Mesendoderm (in vitro differentiated cells): ENCODE measurements around the gene S1PR1.

Source experiments
- DNase-seq: peaks from one replicate; pipeline ENCODE4 v3.0.0; 2013
- H2AK5ac ChIP-seq: 2 replicates; pipeline ENCODE4 v1.6.1; 2013; ENCODE audit warnings: low read length, inconsistent platforms
- H2BK120ac ChIP-seq: 2 replicates; pipeline ENCODE4 v1.6.1; 2013; ENCODE audit warnings: low read depth, mild to moderate bottlenecking, low read length, moderate library complexity, mixed read lengths
- H2BK15ac ChIP-seq: replicated peaks from 2 replicates; pipeline ENCODE4 v1.6.1; 2013; ENCODE audit warnings: low read depth, mild to moderate bottlenecking, moderate library complexity
- H2BK5ac ChIP-seq: 2 replicates; pipeline ENCODE4 v1.6.1; 2013; ENCODE audit warnings: low read length, inconsistent platforms
- H3K18ac ChIP-seq: 2 replicates; pipeline ENCODE4 v1.6.1; 2013; ENCODE audit warnings: mild to moderate bottlenecking, low read length, mixed read lengths
- H3K23ac ChIP-seq: one replicate; pipeline ENCODE4 v1.6.1; 2013; ENCODE audit warnings: low read length
- H3K27ac ChIP-seq: 2 replicates; pipeline ENCODE4 v1.5.1; 2013; ENCODE audit warnings: low read depth, mild to moderate bottlenecking, inconsistent platforms, low read length, moderate library complexity
- H3K27me3 ChIP-seq: 2 replicates; pipeline ENCODE4 v1.6.1; 2013; ENCODE audit warnings: low read length, control low read depth, mild to moderate bottlenecking, inconsistent platforms; ENCODE audit not compliant: insufficient read depth, poor library complexity
- H3K36me3 ChIP-seq: 2 replicates; pipeline ENCODE4 v1.6.1; 2013; ENCODE audit warnings: low read length, inconsistent platforms; ENCODE audit not compliant: control insufficient read depth, insufficient read depth
- H3K4ac ChIP-seq: one replicate; pipeline ENCODE4 v1.6.1; 2013; ENCODE audit warnings: low read depth, mild to moderate bottlenecking, low read length, moderate library complexity
- H3K4me1 ChIP-seq: 2 replicates; pipeline ENCODE4 v1.6.1; 2013; ENCODE audit warnings: low read depth, low read length, inconsistent platforms; ENCODE audit not compliant: control insufficient read depth
- H3K4me2 ChIP-seq: 2 replicates; pipeline ENCODE4 v1.6.1; 2013; ENCODE audit warnings: low read length
- H3K4me3 ChIP-seq: 2 replicates; pipeline ENCODE4 v1.5.1; 2013; ENCODE audit warnings: mild to moderate bottlenecking, low read length
- H3K56ac ChIP-seq: one replicate; pipeline ENCODE4 v1.6.1; 2013; ENCODE audit warnings: low read length
- H3K79me1 ChIP-seq: 2 replicates; pipeline ENCODE4 v1.6.1; 2013; ENCODE audit warnings: low read length, inconsistent platforms
- H3K79me2 ChIP-seq: 2 replicates; pipeline ENCODE4 v1.6.1; 2013; ENCODE audit warnings: mild to moderate bottlenecking, low read length; ENCODE audit not compliant: control insufficient read depth, insufficient read depth
- H3K9ac ChIP-seq: 2 replicates; pipeline ENCODE4 v1.6.1; 2013; ENCODE audit warnings: low read length, inconsistent platforms
- H4K5ac ChIP-seq: one replicate; pipeline ENCODE4 v1.6.1; 2013; ENCODE audit warnings: low read length
- H4K8ac ChIP-seq: one replicate; pipeline ENCODE4 v1.6.1; 2013; ENCODE audit warnings: low read depth, mild to moderate bottlenecking, control low read depth, low read length, moderate library complexity
- WGBS: extraction: QIAGEN DNeasy Blood & Tissue Kit; methylation state at CpG from one replicate; pipeline ENCODE4 v1.1.7; 2013; ENCODE audit warnings: low lambda C conversion rate, missing lambda C conversion rate; ENCODE audit not compliant: insufficient coverage; ENCODE audit errors: extremely low coverage; 5-methylcytosine and 5-hydroxymethylcytosine counted together

The S1PR1 gene

DNA sequence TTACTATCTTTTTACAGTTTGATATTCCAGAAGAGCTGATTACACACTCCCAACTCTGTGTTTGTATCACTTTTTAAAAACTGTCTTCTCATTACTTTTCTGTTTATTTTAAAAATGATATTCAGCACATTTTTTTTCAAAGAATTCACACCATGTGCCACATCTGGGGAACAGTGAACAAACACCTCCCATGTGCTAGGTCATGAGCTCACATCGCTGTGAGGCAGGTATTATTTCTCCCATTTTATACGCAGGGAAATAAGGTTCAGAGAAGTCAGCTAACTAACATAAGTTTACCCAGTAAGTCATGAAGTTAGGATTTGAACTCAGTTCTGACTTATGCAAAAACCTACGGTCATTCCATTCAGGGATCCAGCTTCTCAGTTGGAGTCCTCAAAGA, 44.9 kb downstream of the S1PR1 start:
- no peak for DNase-seq
- Histone ChIP-seq H3K79me1 (no peaks in the 10 kb centered on the region), H3K9ac (no peak overlapping the region), H3K23ac (no peak overlapping the region), H3K27ac (no peak overlapping the region), H4K8ac (no peak overlapping the region), H4K5ac (no peak overlapping the region), H3K56ac (no peak overlapping the region), H3K4me1 (no peaks in the 10 kb centered on the region), H3K27me3 (no peaks in the 10 kb centered on the region), H3K79me2 (no peaks in the 10 kb centered on the region), H3K36me3 (no peaks in the 10 kb centered on the region), H2AK5ac (no peak overlapping the region), H2BK120ac (no peak overlapping the region), H3K4me2 (no peak overlapping the region), H3K4ac (no peak overlapping the region), H3K18ac (no peak overlapping the region), H2BK15ac (no peak overlapping the region), H2BK5ac (no peak overlapping the region), H3K4me3 (no peak overlapping the region)
- no CpG with 5 or more reads among the region's 3 CpGs for WGBS

DNA sequence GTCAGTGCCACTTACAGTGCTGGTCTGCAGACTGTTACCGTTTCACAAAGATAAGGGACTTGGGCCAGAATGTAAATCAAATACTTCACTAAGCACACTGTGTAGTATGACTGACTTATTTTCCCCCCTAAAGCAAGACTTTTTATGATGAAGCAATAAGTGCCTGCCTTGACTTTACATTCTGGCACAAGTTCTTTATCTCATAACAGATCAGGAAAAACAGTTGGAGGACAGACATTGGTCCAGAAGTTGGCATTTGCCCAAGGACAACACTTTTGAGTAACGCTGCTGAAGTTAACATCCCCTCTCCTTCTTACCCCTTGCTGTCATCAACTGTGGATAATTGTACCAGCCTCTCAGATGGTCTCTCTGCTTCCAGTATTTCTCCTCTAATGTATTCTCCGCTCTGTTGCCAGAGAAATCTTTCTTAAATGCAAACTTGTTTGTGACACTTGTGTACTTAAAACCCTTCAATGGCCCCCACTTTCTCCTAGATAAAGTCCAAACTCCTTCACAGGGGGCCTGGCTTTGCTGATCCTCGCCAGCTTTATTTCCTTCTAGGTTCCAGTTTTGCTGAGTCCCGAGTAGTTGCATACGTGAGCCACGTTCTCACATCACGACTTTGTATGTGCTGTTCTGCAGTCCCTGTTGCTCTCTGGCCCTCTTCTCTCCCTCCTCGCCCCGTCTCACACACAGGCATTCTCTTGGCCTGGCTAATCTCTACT, 45.7 kb downstream of the S1PR1 start:
- H3K4me1 ChIP-seq = no peaks in the 10 kb centered on the region
- no peaks in the 10 kb centered on the region for H3K79me2 ChIP-seq
- H2AK5ac ChIP-seq = no peak overlapping the region
- no peak overlapping the region for H4K5ac ChIP-seq
- no peak overlapping the region for H3K27ac ChIP-seq
- H3K4ac ChIP-seq = no peak overlapping the region
- no CpG with 5 or more reads among the region's 10 CpGs for WGBS
- H3K23ac ChIP-seq = no peak overlapping the region
- no peaks in the 10 kb centered on the region for H3K79me1 ChIP-seq
- H3K9ac ChIP-seq = no peak overlapping the region
- H3K18ac ChIP-seq = no peak overlapping the region
- H2BK15ac ChIP-seq = no peak overlapping the region
- no peak overlapping the region for H3K56ac ChIP-seq
- no peak overlapping the region for H2BK120ac ChIP-seq
- H3K4me3 ChIP-seq = no peak overlapping the region
- H3K36me3 ChIP-seq = no peaks in the 10 kb centered on the region
- no peak overlapping the region for H4K8ac ChIP-seq
- H2BK5ac ChIP-seq = no peak overlapping the region
- no peaks in the 10 kb centered on the region for H3K27me3 ChIP-seq
- H3K4me2 ChIP-seq = no peak overlapping the region
- no peak for DNase-seq

DNA sequence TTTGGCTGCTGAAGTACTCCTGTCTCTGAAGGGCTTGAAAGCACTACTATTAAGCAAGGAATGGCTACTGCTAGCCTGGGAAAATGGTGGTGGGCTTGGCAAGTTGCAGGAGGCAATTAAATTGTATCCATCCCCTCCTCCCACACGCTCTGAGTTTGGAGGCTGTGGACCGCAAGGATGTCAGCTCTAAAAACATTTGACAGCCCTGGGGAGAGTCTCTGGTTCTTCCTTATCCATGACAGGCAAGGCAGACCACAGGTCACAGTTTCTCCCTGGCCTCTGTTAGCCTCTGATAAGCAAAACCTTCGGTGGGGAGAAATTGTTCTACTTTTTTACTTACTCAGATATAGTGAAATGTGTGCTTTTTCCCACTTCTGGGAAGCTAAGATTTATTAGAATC, 46.6 kb downstream of the S1PR1 start:
- no peak overlapping the region for H2BK15ac ChIP-seq
- no peak overlapping the region for H2BK120ac ChIP-seq
- no peak overlapping the region for H3K4me3 ChIP-seq
- no peaks in the 10 kb centered on the region for H3K79me2 ChIP-seq
- H3K4ac ChIP-seq = no peak overlapping the region
- H4K8ac ChIP-seq = no peak overlapping the region
- no peak overlapping the region for H3K18ac ChIP-seq
- H3K79me1 ChIP-seq = no peaks in the 10 kb centered on the region
- no peaks in the 10 kb centered on the region for H3K36me3 ChIP-seq
- H3K9ac ChIP-seq = no peak overlapping the region
- H3K23ac ChIP-seq = no peak overlapping the region
- no peaks in the 10 kb centered on the region for H3K4me1 ChIP-seq
- H3K27me3 ChIP-seq = no peaks in the 10 kb centered on the region
- no peak overlapping the region for H3K56ac ChIP-seq
- no peak for DNase-seq
- H3K27ac ChIP-seq = no peak overlapping the region
- H2AK5ac ChIP-seq = no peak overlapping the region
- no CpG with 5 or more reads among the region's 3 CpGs for WGBS
- H4K5ac ChIP-seq = no peak overlapping the region
- no peak overlapping the region for H3K4me2 ChIP-seq
- H2BK5ac ChIP-seq = no peak overlapping the region

DNA sequence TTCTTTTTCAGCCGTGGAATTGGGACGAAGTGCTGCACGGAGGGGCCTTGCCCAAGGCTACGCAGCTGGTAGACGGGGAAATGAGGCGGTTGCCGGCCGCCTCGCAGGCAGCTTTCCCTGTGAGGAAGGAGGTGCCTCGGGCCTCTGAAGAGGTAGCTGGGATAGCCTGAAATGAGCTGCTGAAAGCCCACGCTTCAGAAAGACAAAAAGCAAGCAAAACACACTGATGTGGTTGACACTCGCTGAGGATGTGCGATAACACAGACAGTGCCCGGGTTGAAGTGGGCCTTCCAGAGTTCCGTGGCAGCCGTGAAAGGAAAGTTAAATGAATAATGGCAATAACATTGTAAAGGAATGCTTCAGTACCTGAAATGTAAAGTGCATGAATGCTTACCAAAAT, 47.2 kb downstream of the S1PR1 start:
- no peak overlapping the region for H2AK5ac ChIP-seq
- H3K4ac ChIP-seq = no peak overlapping the region
- H2BK120ac ChIP-seq = no peak overlapping the region
- H3K4me1 ChIP-seq = no peaks in the 10 kb centered on the region
- no peaks in the 10 kb centered on the region for H3K36me3 ChIP-seq
- no peaks in the 10 kb centered on the region for H3K79me2 ChIP-seq
- no peaks in the 10 kb centered on the region for H3K79me1 ChIP-seq
- no peak overlapping the region for H3K18ac ChIP-seq
- no peak overlapping the region for H2BK5ac ChIP-seq
- no peak overlapping the region for H3K4me2 ChIP-seq
- no peak overlapping the region for H4K5ac ChIP-seq
- H3K4me3 ChIP-seq = no peak overlapping the region
- WGBS = no CpG with 5 or more reads among the region's 16 CpGs
- no peak overlapping the region for H3K27ac ChIP-seq
- no peak overlapping the region for H3K9ac ChIP-seq
- no peak overlapping the region for H4K8ac ChIP-seq
- no peaks in the 10 kb centered on the region for H3K27me3 ChIP-seq
- no peak overlapping the region for H2BK15ac ChIP-seq
- no peak overlapping the region for H3K23ac ChIP-seq
- no peak for DNase-seq
- H3K56ac ChIP-seq = no peak overlapping the region

DNA sequence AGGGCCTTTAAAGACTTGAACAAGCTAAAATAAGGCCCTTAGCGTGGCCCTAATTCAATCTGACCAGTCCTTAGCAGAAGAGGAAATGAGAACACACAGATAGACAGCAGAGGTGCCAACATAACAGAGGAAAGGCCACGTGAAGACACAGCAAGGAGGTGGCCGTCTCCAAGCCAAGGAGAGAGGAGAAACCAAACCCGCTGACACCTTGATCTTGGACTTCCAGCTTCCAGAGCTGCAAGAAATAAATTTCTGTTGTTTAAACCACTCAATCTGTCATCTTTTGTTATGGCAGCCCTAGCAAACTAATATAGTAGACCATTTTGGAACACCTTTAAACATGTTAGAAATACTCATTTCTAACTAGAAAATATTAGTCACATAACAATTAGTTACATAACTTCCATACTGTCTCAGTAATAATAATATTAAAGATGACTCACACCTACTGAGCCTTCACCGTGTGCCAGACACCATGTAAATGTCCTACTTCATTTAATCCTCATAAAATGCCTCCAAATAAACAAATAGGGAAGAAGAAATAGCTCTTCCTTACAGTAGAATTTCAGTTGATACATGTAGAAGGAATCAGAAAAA, 47.9 kb downstream of the S1PR1 start:
- WGBS = no CpG with 5 or more reads among the region's 5 CpGs
- no peak overlapping the region for H2BK120ac ChIP-seq

More for the DNA sequence above, 47.9 kb downstream of the S1PR1 start:
- DNase-seq = no peak
- H4K5ac ChIP-seq = no peak overlapping the region
- no peak overlapping the region for H2BK5ac ChIP-seq
- H3K27me3 ChIP-seq = no peaks in the 10 kb centered on the region
- no peaks in the 10 kb centered on the region for H3K79me1 ChIP-seq
- H2BK15ac ChIP-seq = no peak overlapping the region
- H3K56ac ChIP-seq = no peak overlapping the region
- no peak overlapping the region for H4K8ac ChIP-seq
- no peaks in the 10 kb centered on the region for H3K79me2 ChIP-seq
- H3K36me3 ChIP-seq = no peaks in the 10 kb centered on the region
- no peak overlapping the region for H3K23ac ChIP-seq
- H3K4ac ChIP-seq = no peak overlapping the region
- H2AK5ac ChIP-seq = no peak overlapping the region
- no peak overlapping the region for H3K4me3 ChIP-seq
- no peaks in the 10 kb centered on the region for H3K4me1 ChIP-seq
- no peak overlapping the region for H3K9ac ChIP-seq
- H3K18ac ChIP-seq = no peak overlapping the region
- H3K4me2 ChIP-seq = no peak overlapping the region
- no peak overlapping the region for H3K27ac ChIP-seq
